ENCODE measurements around the gene NSG1. TPM values are rescaled to one million over a fixed set of nuclear protein-coding genes. Genes with fewer than 3 reads are reported as not detected.

Gene NSG1
- total and polyA plus RNA-seq, 2 of the 8 experiments (the other 6 are each of a cell fraction or from before 2014, with no cell fraction given) = 35.7 to 61.4 TPM

DNA sequence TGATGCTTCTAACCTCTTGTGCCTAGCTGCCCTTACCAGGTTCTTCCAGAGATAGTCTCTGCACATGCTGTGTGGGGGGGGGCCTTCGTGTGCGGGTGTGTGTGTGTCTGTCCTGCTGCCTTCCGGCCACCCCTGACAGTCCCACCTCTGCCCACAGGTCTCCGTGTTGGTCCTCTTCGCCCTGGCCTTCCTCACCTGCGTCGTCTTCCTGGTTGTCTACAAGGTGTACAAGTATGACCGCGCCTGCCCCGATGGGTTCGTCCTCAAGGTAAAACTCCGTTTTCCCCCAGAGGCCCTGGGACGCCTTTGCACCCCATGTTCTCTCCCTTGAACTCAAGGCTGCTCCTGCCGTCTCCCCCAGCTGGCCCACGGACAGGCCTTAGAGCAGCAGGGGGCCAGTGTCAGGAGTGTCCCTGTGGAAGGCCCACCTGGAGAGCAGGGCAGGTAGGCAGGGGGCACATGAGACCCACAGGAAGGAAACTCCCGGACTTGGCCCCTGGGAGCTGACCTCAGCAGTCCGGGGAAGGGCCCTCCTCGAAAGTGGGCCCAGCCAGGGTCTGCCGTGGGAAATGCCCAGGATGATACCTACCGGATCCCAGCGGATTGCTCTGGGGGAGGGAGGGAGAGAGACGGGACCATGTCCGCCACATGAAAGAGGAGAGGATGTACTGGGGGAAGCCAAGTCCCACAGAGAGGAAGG, 22.7 kb downstream of the NSG1 start:
- POLR2A ChIA-PET (ENCODE audit: partially characterized antibody) = interaction anchor here (1.2 kb wide), 1 partner anchor 15 kb away, joined by 3 read pairs; no protein-coding TSS in a partner anchor
- Histone ChIP-seq H3K4ac (replicated peaks; ENCODE audit: insufficient read length, low read depth, low read length) (no peak overlapping the region), H4K5ac (ENCODE audit: insufficient read length, low read depth, low read length) (no peak overlapping the region), H2BK120ac (replicated peaks; ENCODE audit: low read depth, low read length) (no peak overlapping the region), H2BK5ac (ENCODE audit: low read depth, low read length) (no peak overlapping the region), H3K4me2 (ENCODE audit: insufficient read depth in 1 of 2, low read depth in 2 of 2, low read length in 2 of 2) (no peak overlapping the region), H2BK20ac (ENCODE audit: low read length) (no peak overlapping the region), H3K4me1 (replicated peaks in 1 of 4; ENCODE audit: control insufficient read depth in 3 of 4, insufficient read depth in 4 of 4, low read length in 3 of 4) (no peaks in the 10 kb centered on the region; a peak in 2 of 7 replicates), H3K9me3 (ENCODE audit: insufficient read depth in 2 of 2, low read depth in 1 of 2, low read length in 1 of 2) (no peaks in the 10 kb centered on the region), H4K20me1 (replicated peaks in 1 of 2; ENCODE audit: control insufficient read depth in 1 of 2, insufficient read depth in 2 of 2, low read length in 2 of 2) (peaks cover 0 to 5% of the 10 kb centered on the region in 2 experiments), H2BK12ac (ENCODE audit: low read depth, low read length) (no peak overlapping the region), H3K79me1 (ENCODE audit: low read depth, low read length) (no peaks in the 10 kb centered on the region), H3K79me2 (ENCODE audit: control insufficient read depth in 1 of 2, insufficient read depth in 2 of 2, low read length in 2 of 2) (no peaks in the 10 kb centered on the region), H2BK15ac (ENCODE audit: low read length) (no peak overlapping the region), H3K36me3 (ENCODE audit: control insufficient read depth in 2 of 4, insufficient read depth in 4 of 4, low read length in 3 of 4) (peaks cover 0 to 5% (median 1%) of the 10 kb centered on the region in 4 experiments; a peak in 1 of 8 replicates), H3K18ac (ENCODE audit: extremely low read depth, low read length) (no peak overlapping the region), H3K27ac (ENCODE audit: low read depth, low read length) (no peak overlapping the region), H4K91ac (replicated peaks; ENCODE audit: insufficient read length, low read length) (no peak overlapping the region), H2AFZ (ENCODE audit: low read length) (no peak overlapping the region), H4K8ac (ENCODE audit: extremely low read depth, insufficient read depth, low read length) (no peak overlapping the region), H2AK5ac (ENCODE audit: low read depth, low read length) (no peak overlapping the region), H3K56ac (replicated peaks; ENCODE audit: insufficient read length, low read depth, low read length) (no peak overlapping the region), H3K23me2 (ENCODE audit: low read depth, low read length) (no peaks in the 10 kb centered on the region), H3K9ac (replicated peaks in 1 of 4; ENCODE audit: extremely low read depth in 1 of 4, low read depth in 3 of 4, low read length in 3 of 4) (no peak overlapping the region; a peak in 1 of 7 replicates), H3K4me3 (ENCODE audit: extremely low read depth in 1 of 4, insufficient read depth in 2 of 4, low read depth in 3 of 4, low read length in 4 of 4) (no peak overlapping the region), H3K14ac (ENCODE audit: insufficient read length) (no peak overlapping the region), H3K23ac (ENCODE audit: insufficient read length) (no peak overlapping the region), H3K27me3 (replicated peaks in 1 of 4; ENCODE audit: control insufficient read depth in 3 of 4, extremely low read depth in 1 of 4, insufficient read depth in 3 of 4, low read length in 3 of 4) (no peaks in the 10 kb centered on the region)
- DNase-seq (ENCODE audit: low read depth in 1 of 2, low spot score in 2 of 2) (no peak), FAIRE-seq (no peak)
- 82% methylated on average over 17 of the region's 23 CpGs; no CpG with 5 or more reads in 1 of the 2 experiments for WGBS, 2 experiments (ENCODE audit: extremely low coverage in 1 of 2, insufficient coverage in 1 of 2, insufficient read length in 1 of 2, insufficient replicate concordance in 2 of 2, low coverage in 1 of 2, low lambda C conversion rate in 2 of 2, missing lambda C conversion rate in 1 of 2)
- CTCF ChIA-PET (ENCODE audit: partially characterized antibody) = interaction anchor here (1.2 to 2.5 kb wide), 2 partner anchors 21 to 25 kb away, joined by 5 to 13 read pairs; no protein-coding TSS in a partner anchor
- TF ChIP-seq BRCA1 (IDR thresholded peaks at IDR 0.05; ENCODE audit: low read depth, low read length) (no peak), TAF7 (optimal IDR thresholded peaks at IDR 0.05; ENCODE audit: borderline replicate concordance, low read depth, low read length) (no peak), EGR1 (IDR thresholded peaks at IDR 0.05; ENCODE audit: borderline replicate concordance, low read depth, low read length) (no peak), JUND (IDR thresholded peaks at IDR 0.05; ENCODE audit: low read length) (no peak)
- TF ChIP-seq, protein P1, sequence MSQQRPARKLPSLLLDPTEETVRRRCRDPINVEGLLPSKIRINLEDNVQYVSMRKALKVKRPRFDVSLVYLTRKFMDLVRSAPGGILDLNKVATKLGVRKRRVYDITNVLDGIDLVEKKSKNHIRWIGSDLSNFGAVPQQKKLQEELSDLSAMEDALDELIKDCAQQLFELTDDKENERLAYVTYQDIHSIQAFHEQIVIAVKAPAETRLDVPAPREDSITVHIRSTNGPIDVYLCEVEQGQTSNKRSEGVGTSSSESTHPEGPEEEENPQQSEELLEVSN (IDR thresholded peaks at IDR 0.05) = no peak

Data from H1 (cell line).